IPS-15b (cell line): ENCODE data around the gene NBEA.

Source experiments
- H3K27me3 ChIP-seq: one replicate; pipeline ENCODE4 v1.6.1; 2013; ENCODE audit warnings: low read length; ENCODE audit not compliant: control insufficient read depth, insufficient read depth
- H3K36me3 ChIP-seq: one replicate; pipeline ENCODE4 v1.6.1; 2013; ENCODE audit warnings: low read length; ENCODE audit not compliant: control insufficient read depth, insufficient read depth
- H3K4me1 ChIP-seq: one replicate; pipeline ENCODE4 v1.6.1; 2013; ENCODE audit warnings: mild to moderate bottlenecking, low read length; ENCODE audit not compliant: control insufficient read depth, insufficient read depth
- H3K4me3 ChIP-seq: one replicate; pipeline ENCODE4 v1.5.1; 2013; ENCODE audit warnings: low read depth, low read length
- H3K9ac ChIP-seq: one replicate; pipeline ENCODE4 v1.6.1; 2013; ENCODE audit warnings: low read depth, mild to moderate bottlenecking, low read length
- H3K9me3 ChIP-seq: one replicate; pipeline ENCODE4 v1.6.1; 2013; ENCODE audit warnings: mild to moderate bottlenecking, low read length; ENCODE audit not compliant: control insufficient read depth, insufficient read depth

The NBEA gene

DNA sequence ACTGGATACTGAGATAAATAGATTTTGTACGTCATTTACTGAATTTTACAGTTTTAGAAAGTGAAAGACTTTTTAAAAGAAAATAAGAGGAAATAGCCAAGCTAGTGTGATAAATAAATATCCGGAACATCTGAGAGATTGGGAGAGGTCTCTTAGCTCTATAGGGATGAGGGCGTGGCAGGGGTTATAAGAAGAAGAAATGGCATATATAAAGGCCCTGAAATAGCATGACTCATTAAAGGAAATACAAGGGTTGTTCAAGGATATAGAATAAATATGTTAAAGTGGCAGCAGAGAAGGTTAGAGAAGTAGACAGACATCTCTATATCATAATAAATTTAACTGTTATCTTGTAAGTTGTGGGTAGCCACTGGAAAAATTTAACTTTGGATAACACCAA, 390.1 kb downstream of the NBEA start:
- H3K36me3 ChIP-seq = no peaks in the 10 kb centered on the region
- no peaks in the 10 kb centered on the region for H3K27me3 ChIP-seq
- H3K9ac ChIP-seq = no peak overlapping the region
- H3K4me3 ChIP-seq = no peak overlapping the region
- no peaks in the 10 kb centered on the region for H3K9me3 ChIP-seq
- no peaks in the 10 kb centered on the region for H3K4me1 ChIP-seq

DNA sequence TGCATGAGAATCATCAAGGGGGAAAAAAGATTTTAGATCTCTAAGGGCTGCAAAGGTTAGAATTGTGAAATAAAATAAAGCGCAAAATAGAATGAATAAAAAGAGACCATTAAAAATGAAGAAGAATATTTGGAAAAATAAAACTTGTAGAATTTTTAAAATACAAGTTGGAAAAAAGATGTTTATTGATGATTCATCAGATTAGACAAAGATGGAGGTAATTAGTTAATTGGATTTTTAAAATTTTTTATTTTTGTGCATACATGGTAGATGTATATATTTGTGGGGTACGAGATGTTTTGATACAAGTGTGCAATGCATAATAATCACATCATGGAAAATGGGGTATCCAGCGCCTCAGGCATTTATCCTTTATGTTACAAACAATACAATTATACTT, 391.1 kb downstream of the NBEA start:
- no peak overlapping the region for H3K4me3 ChIP-seq

DNA sequence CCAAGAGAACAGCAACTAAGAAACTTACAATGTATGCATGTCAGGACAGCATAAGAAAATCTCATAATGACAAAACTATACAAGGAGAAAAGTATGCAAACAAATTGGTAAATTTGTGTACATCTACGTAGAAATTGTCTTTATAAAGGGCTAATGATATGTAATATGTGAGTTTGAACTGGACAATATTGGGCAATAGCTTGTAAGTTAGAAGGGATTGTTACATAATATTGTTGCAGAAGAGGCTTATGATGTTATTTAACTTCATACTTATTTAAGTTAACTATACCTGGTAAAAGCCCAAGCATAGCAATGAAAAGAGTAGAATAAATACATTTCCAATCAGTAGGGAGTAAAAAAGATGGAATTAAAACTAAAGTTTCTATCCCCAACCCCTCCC, 400.4 kb downstream of the NBEA start:
- no peak overlapping the region for H3K4me3 ChIP-seq
- no peaks in the 10 kb centered on the region for H3K27me3 ChIP-seq
- no peaks in the 10 kb centered on the region for H3K36me3 ChIP-seq
- no peaks in the 10 kb centered on the region for H3K9me3 ChIP-seq
- H3K4me1 ChIP-seq = peaks cover 5% of the 10 kb centered on the region
- H3K9ac ChIP-seq = no peak overlapping the region

More for the DNA sequence above, 391.1 kb downstream of the NBEA start:
- no peaks in the 10 kb centered on the region for H3K36me3 ChIP-seq
- H3K9me3 ChIP-seq = no peaks in the 10 kb centered on the region
- no peaks in the 10 kb centered on the region for H3K4me1 ChIP-seq
- no peaks in the 10 kb centered on the region for H3K27me3 ChIP-seq
- no peak overlapping the region for H3K9ac ChIP-seq

DNA sequence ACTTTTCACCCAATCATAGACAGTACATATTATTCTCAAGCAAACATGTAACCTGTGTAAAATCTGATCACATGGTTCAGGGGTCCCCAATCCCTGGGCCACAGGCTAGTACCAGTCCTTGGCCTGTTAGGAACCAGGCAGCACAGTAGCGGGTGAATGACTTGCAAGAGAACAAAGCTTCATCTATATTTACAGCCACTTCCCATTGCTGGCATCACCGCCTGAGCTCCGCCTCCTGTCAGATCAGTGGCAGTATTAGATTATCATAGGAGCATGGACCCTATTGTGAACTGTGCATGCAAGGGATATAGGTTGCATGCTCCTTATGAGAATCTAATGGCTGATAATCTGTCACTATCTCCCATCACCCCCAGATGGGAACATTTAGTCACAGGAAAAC, 401.3 kb downstream of the NBEA start:
- H3K36me3 ChIP-seq = no peaks in the 10 kb centered on the region
- H3K4me3 ChIP-seq = no peak overlapping the region
- no peaks in the 10 kb centered on the region for H3K9me3 ChIP-seq
- H3K9ac ChIP-seq = no peak overlapping the region
- H3K27me3 ChIP-seq = no peaks in the 10 kb centered on the region
- peaks cover 5% of the 10 kb centered on the region for H3K4me1 ChIP-seq

DNA sequence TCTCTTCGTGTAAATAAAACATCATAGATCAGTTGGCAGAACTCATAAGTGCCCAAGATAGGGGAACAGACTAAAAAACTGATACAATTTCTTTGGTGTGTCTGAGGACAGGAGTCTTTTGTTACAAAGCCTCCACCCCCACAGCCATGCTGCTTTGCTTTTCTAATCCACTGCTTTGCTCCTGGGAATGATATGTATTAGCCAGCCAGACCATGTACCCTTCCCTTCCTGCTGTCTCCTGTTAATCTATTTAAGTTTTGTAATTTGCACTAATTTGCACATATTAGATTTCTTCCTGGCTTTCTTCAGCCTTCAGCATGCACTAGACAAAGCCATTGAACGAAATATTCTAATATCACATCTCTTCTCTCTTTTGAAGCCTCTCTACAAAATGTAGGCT, 403.9 kb downstream of the NBEA start:
- H3K36me3 ChIP-seq = no peaks in the 10 kb centered on the region
- no peaks in the 10 kb centered on the region for H3K9me3 ChIP-seq
- no peaks in the 10 kb centered on the region for H3K27me3 ChIP-seq
- H3K4me3 ChIP-seq = no peak overlapping the region
- peaks cover 3% of the 10 kb centered on the region for H3K4me1 ChIP-seq
- no peak overlapping the region for H3K9ac ChIP-seq

DNA sequence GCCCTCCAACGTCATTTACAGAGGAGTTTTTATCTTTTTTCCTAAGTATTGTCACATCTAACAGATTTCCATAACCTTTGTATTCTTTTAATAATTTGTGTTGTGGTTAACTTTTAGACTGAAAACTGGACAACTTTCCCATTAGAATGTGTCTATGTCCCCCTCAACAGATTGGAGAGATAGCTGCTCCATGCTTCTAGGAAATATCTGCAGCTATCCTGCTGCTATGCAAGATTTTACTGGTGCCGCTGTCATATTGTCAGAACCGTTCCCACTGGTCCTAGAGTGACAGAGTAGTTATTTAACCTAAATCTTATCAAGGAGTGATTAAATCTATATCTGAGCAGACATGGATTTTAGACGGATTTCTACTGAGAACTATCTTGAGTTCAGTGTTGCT, 404.4 kb downstream of the NBEA start:
- Histone ChIP-seq H3K36me3 (no peaks in the 10 kb centered on the region), H3K4me1 (peaks cover 3% of the 10 kb centered on the region), H3K9me3 (no peaks in the 10 kb centered on the region), H3K27me3 (no peaks in the 10 kb centered on the region), H3K4me3 (no peak overlapping the region), H3K9ac (no peak overlapping the region)

DNA sequence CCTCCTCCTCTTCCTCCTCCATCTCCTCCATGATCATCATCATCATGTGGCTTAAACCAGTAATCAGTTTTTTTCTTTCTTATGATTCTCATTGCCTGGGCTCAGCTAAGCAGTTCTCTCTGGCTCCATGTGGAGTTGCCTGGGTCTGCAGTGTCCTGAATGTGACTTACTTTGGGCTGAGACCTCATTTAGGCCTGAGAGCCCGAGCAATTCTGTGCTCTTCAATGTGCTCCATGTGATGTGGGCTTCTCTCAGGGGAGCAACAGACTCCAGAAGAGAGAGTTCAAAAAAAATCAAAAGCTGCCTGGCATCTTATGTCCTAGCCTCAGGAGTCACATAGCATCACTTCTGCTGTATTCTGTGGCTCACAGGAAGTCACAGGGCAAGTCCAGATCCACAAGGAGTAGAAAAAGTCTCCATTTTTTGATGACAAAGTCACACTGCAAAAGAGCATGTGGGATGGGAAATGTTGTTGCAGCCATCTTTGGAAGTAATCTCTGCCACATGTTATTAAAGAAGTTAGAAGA, 405.7 kb downstream of the NBEA start:
- no peaks in the 10 kb centered on the region for H3K36me3 ChIP-seq
- H3K9ac ChIP-seq = no peak overlapping the region
- no peak overlapping the region for H3K4me3 ChIP-seq
- no peaks in the 10 kb centered on the region for H3K27me3 ChIP-seq
- no peaks in the 10 kb centered on the region for H3K9me3 ChIP-seq
- peaks cover 3% of the 10 kb centered on the region for H3K4me1 ChIP-seq

DNA sequence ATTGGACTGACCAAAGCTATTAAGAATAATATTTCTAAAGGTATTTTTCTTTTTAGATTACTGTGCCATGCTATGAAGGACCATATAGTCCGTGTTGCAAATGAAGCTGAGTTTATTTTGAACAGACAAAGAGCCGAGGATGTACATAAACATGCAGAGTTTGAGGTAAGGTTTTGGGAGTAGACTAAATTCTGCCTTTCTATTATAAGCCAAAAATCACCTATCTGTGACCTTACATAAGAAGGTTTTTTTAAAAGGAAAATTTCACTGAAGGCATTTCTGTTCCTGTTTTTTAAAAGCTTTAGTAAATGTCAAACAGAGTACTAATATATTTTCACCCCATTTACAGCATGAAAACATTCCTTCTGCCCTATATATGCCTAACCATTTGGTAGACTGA, 407.0 kb downstream of the NBEA start:
- no peaks in the 10 kb centered on the region for H3K9me3 ChIP-seq
- no peaks in the 10 kb centered on the region for H3K36me3 ChIP-seq
- H3K9ac ChIP-seq = no peak overlapping the region
- H3K27me3 ChIP-seq = no peaks in the 10 kb centered on the region
- H3K4me1 ChIP-seq = peaks cover 3% of the 10 kb centered on the region
- no peak overlapping the region for H3K4me3 ChIP-seq

DNA sequence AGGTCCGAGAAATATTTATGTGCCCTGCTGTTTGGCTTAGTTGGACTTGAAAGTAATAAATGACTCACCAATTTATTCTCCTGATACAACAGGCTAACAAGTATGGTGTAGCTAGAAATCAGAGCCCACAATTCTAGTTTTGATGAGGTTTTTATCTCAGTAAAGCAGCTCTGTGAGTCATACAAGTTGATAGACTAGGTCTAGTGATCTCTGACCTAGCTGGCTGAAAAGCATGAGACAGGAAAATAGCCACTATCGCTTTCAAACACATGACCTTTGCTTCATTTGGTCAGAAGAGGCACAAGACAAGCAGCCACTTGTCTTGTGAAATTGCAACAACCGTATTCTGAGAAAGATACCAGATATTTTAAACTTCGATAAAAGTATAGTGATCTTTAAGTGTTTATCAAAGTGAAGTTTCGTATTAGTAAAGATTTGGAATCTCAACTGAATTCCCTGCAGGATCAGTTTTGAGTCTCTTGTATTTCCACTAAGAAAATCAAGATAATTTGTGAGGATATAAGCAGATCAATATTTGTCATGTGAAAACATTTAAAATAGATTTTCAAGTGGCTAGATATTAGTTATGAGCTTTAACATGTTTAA, 407.7 kb downstream of the NBEA start:
- H3K36me3 ChIP-seq = no peaks in the 10 kb centered on the region
- H3K9me3 ChIP-seq = no peaks in the 10 kb centered on the region
- H3K9ac ChIP-seq = no peak overlapping the region
- H3K27me3 ChIP-seq = no peaks in the 10 kb centered on the region
- peaks cover 3% of the 10 kb centered on the region for H3K4me1 ChIP-seq
- H3K4me3 ChIP-seq = no peak overlapping the region

DNA sequence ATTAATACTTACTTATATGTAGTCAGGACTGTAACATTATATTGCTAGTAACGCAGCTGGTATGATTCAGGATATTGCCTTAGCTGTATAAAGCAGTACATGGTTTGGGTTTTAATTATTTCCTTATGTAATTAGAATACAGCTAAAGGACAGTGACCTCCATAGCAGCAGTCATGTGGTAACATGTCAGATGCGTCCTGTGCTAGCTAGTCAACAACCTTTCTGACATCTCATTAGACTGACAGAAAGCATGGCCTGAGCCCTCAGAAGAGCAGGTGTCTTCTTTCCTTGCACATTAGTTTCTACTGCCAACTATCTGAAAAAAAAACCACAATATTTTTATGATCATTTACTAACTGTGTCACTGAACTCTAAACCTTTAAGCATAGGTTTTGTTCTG, 412.2 kb downstream of the NBEA start:
- H3K9ac ChIP-seq = no peak overlapping the region
- H3K4me1 ChIP-seq = no peaks in the 10 kb centered on the region
- no peaks in the 10 kb centered on the region for H3K27me3 ChIP-seq
- H3K36me3 ChIP-seq = no peaks in the 10 kb centered on the region
- no peak overlapping the region for H3K4me3 ChIP-seq
- no peaks in the 10 kb centered on the region for H3K9me3 ChIP-seq

DNA sequence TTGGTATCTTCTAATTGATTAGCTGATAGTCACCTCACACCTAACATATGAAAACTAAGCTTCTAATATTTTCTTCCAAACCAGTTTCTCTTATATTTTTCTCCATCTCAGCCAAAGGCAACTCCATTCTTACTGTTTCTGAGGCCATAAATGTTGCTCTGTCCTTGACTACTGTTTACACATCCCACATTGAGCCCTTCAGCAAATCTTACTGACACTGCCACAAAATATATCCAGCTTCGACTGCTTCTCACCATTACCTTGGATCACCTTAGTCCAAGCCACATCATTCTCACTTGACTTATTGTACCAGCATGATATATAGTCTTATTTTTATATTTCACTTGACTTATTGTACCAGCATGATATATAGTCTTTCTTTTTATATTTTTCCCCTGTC, 412.8 kb downstream of the NBEA start:
- Histone ChIP-seq H3K27me3 (no peaks in the 10 kb centered on the region), H3K9me3 (no peaks in the 10 kb centered on the region), H3K36me3 (no peaks in the 10 kb centered on the region), H3K4me1 (no peaks in the 10 kb centered on the region), H3K4me3 (no peak overlapping the region), H3K9ac (no peak overlapping the region)

DNA sequence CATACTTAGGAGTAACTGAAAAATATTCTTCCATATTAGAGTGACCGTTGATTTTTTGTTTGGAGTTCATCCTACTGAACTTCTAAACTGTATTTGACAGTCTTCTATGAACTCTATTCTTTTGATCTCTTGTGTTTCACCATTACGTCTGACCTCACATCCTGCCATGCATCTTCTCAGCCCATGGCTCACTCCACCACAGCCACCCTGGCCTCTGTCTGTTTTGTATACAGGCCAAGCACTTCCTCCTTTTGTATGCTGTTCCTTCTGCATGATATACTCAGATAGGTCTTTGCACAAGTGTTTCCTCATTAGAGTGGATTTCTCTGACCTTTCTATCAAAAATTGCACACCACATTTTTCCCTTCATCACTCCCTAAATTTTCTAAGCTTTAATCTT, 414.5 kb downstream of the NBEA start:
- no peak overlapping the region for H3K9ac ChIP-seq
- H3K4me3 ChIP-seq = no peak overlapping the region
- H3K9me3 ChIP-seq = no peaks in the 10 kb centered on the region
- no peaks in the 10 kb centered on the region for H3K36me3 ChIP-seq
- H3K4me1 ChIP-seq = no peaks in the 10 kb centered on the region
- no peaks in the 10 kb centered on the region for H3K27me3 ChIP-seq
